Measurements from ENCODE around the gene TRPV4.

DNA sequence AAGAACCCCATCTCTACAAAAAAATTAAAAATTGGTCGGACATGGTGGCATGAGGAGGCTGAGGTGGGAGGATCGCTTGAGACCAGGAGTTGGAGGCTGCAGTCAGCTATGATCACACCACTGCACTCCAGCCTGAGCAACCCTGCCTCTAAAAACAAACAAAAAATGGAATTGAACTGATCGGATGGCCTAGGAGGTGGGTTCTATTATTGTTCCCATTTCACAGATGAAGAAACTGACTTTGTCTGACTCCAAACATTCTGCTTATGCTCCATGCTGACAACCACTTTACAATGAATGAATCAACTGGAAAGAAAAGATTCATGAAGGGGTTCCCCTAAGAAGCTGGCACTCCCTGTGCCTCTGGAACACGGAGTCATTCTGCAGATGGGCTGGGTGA lies 47.3 kb downstream of the TRPV4 start:
- TF ChIP-seq, protein P1, sequence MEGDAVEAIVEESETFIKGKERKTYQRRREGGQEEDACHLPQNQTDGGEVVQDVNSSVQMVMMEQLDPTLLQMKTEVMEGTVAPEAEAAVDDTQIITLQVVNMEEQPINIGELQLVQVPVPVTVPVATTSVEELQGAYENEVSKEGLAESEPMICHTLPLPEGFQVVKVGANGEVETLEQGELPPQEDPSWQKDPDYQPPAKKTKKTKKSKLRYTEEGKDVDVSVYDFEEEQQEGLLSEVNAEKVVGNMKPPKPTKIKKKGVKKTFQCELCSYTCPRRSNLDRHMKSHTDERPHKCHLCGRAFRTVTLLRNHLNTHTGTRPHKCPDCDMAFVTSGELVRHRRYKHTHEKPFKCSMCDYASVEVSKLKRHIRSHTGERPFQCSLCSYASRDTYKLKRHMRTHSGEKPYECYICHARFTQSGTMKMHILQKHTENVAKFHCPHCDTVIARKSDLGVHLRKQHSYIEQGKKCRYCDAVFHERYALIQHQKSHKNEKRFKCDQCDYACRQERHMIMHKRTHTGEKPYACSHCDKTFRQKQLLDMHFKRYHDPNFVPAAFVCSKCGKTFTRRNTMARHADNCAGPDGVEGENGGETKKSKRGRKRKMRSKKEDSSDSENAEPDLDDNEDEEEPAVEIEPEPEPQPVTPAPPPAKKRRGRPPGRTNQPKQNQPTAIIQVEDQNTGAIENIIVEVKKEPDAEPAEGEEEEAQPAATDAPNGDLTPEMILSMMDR (IDR thresholded peaks at IDR 0.05): no peak
- no peak for TF ChIP-seq POLR2A (IDR thresholded peaks at IDR 0.05)

Data from body of pancreas (tissue), 4 donors.